ENCODE measurements around the gene E2F8. TPM values are rescaled to one million over a fixed set of nuclear protein-coding genes. Genes with fewer than 3 reads are reported as not detected.

The E2F8 gene
- total and polyA plus RNA-seq, 2 experiments from 2014 or later, result 8.3 to 10.6 TPM

GRCh38 chr11:19246816-19247215 lies 6.1 kb upstream of the E2F8 start:
- H3K4me3 Mint-ChIP-seq, result no peak overlapping the region
- ATAC-seq, result no peak
- H3K4me1 Mint-ChIP-seq, result peaks cover 2% of the 10 kb centered on the region; the same call in 1 of the 3 replicates
- Histone ChIP-seq H3K9me2 (ENCODE audit: insufficient read depth) (peaks cover 5% of the 10 kb centered on the region; the same call in 1 of the 2 replicates), H2AFZ (no peak overlapping the region), H3K27me3 (ENCODE audit: insufficient read depth) (peaks cover 30% of the 10 kb centered on the region), H4K20me1 (replicated peaks; ENCODE audit: insufficient read depth) (no peaks in the 10 kb centered on the region), H3K4me2 (no peak overlapping the region), H3K4me1 (ENCODE audit: insufficient read depth) (no peaks in the 10 kb centered on the region), H3K4me3 (no peak overlapping the region), H3F3A (replicated peaks; ENCODE audit: low read depth) (peaks cover 4% of the 10 kb centered on the region; the same call in 1 of the 2 replicates), H3K79me2 (replicated peaks; ENCODE audit: insufficient read depth) (no peaks in the 10 kb centered on the region), H3K36me3 (ENCODE audit: insufficient read depth) (no peaks in the 10 kb centered on the region), H3K27ac (ENCODE audit: low read depth) (no peak overlapping the region)
- peaks cover 24% of the 10 kb centered on the region for H3K27me3 Mint-ChIP-seq (ENCODE audit: insufficient read depth, low read depth, poor library complexity)
- H3K27ac Mint-ChIP-seq, result no peak overlapping the region
- TF ChIP-seq STAT1 (IDR thresholded peaks at IDR 0.05; ENCODE audit: unreplicated experiment) (no peak), POLR2AphosphoS5 (IDR thresholded peaks at IDR 0.05; ENCODE audit: low read depth) (no peak), JUNB (IDR thresholded peaks at IDR 0.05; ENCODE audit: unreplicated experiment) (no peak), ZNF114 (CRISPR knock-in tag; IDR thresholded peaks at IDR 0.05) (no peak), REST (IDR thresholded peaks at IDR 0.05; ENCODE audit: unreplicated experiment) (no peak), ETS1 (IDR thresholded peaks at IDR 0.05) (no peak), NANOG (IDR thresholded peaks at IDR 0.05; ENCODE audit: borderline replicate concordance) (no peak), EZH2phosphoT487 (IDR thresholded peaks at IDR 0.05; ENCODE audit: unreplicated experiment) (no peak), ZNF331 (CRISPR knock-in tag; IDR thresholded peaks at IDR 0.05; ENCODE audit: low read depth) (no peak), EZH2 (IDR thresholded peaks at IDR 0.05; ENCODE audit: low read depth, unreplicated experiment) (no peak), CREB1 (CRISPR knock-in tag; IDR thresholded peaks at IDR 0.05; ENCODE audit: low read depth) (no peak), ZNF462 (CRISPR knock-in tag; IDR thresholded peaks at IDR 0.05) (no peak), CTCF (conservative IDR thresholded peaks at IDR 0.05; ENCODE audit: low read depth in 2 of 2) (no peak)
- H3K36me3 Mint-ChIP-seq (ENCODE audit: low read depth), result peaks cover 9% of the 10 kb centered on the region; the same call in 2 of the 3 replicates
- H3K9me3 Mint-ChIP-seq, result peaks cover 25% of the 10 kb centered on the region
- DNase-seq (ENCODE audit: low spot score), result no peak
